SU-DHL-6 (cell line): ENCODE measurements around the gene CDC42EP4.

Source experiments
- EZH2phosphoT487 ChIP-seq: fragments of 200-600 bp; sonication (generic), shearing (Covaris generic); conservative IDR thresholded peaks from 2 replicates; pipeline ENCODE4 v1.6.1; 2018; ENCODE audit warnings: mild to moderate bottlenecking, antibody characterized with exemption, low read length, moderate library complexity, mixed read lengths
- TF ChIP-seq, protein P1 (sequence below): fragments of 200-600 bp; sonication (generic); IDR thresholded peaks from one replicate; pipeline ENCODE4 v1.5.1; 2017; ENCODE audit warnings: antibody characterized with exemption, mild to moderate bottlenecking, low read length, moderate library complexity; ENCODE audit not compliant: insufficient read depth, poor library complexity, severe bottlenecking

DNA sequence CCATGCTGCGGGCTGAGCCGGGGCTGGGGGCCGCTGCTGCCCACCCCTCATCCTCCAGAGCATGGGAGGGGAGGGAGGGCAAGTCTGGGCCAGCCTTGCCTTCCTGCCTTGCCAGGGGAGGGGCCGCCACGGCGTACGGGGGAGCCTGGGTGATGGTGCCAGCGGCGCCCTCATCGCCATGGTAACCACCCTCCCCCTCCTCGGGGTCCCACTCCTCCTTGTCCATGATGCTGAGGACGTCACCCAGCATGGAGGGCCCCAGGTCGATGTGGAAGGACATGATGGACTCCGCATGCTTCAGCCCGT lies 26.2 kb downstream of the CDC42EP4 start:
- TF ChIP-seq, protein P1, sequence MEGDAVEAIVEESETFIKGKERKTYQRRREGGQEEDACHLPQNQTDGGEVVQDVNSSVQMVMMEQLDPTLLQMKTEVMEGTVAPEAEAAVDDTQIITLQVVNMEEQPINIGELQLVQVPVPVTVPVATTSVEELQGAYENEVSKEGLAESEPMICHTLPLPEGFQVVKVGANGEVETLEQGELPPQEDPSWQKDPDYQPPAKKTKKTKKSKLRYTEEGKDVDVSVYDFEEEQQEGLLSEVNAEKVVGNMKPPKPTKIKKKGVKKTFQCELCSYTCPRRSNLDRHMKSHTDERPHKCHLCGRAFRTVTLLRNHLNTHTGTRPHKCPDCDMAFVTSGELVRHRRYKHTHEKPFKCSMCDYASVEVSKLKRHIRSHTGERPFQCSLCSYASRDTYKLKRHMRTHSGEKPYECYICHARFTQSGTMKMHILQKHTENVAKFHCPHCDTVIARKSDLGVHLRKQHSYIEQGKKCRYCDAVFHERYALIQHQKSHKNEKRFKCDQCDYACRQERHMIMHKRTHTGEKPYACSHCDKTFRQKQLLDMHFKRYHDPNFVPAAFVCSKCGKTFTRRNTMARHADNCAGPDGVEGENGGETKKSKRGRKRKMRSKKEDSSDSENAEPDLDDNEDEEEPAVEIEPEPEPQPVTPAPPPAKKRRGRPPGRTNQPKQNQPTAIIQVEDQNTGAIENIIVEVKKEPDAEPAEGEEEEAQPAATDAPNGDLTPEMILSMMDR = no peak
- no peak for TF ChIP-seq EZH2phosphoT487
